ENCODE data around the gene APC2.
"Not testable (repeated sequence)": the region's sequence is repeated elsewhere in the genome, so short reads cannot be mapped to it uniquely, and the experiment has no call there.

Gene APC2

DNA sequence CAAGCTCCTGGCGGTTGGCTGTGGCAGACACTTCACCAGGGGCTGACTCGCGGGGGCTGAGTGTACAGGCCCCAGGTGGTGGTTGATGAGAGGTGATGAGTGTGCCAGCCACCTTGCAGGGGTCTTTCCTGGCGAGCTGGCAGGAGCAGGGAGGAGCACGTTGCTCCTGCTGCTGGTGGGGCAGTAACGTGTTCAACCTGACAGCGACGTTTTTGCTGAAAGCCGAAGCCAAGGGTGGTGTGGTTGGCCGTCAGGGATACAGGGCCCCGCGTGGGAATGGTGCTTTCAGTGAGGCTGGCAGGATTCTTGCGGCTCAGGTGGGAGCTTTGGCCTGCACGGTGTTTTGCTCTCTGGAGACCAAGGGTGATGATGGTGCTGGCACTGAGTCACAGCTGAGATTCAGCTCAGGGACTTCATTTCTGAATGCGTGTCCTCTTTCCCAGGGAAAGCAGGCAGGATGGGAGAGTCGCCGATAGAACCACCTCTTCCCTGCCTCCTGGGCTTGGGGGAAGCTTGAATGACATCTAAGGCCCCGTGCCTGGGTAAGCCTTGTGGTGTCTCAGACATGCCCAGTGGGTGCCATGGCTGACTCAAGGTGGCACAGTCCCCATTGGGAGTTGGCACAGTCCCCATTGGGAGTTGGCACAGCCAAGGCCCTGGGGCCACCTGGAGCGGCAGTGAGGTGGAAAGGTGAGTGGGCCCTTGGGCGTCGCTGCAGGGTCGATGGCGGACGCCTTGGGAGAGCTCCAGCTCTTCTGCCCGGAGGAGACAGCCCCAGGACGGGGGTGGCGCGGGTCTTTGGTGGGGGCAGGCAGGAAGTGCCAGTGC lies 33.7 kb upstream of the APC2 start:
- H3K27ac ChIP-seq: no peak overlapping the region
- H3K4me3 ChIP-seq (ENCODE audit: low read depth, low read length): no peak overlapping the region
- TF ChIP-seq, protein P1, sequence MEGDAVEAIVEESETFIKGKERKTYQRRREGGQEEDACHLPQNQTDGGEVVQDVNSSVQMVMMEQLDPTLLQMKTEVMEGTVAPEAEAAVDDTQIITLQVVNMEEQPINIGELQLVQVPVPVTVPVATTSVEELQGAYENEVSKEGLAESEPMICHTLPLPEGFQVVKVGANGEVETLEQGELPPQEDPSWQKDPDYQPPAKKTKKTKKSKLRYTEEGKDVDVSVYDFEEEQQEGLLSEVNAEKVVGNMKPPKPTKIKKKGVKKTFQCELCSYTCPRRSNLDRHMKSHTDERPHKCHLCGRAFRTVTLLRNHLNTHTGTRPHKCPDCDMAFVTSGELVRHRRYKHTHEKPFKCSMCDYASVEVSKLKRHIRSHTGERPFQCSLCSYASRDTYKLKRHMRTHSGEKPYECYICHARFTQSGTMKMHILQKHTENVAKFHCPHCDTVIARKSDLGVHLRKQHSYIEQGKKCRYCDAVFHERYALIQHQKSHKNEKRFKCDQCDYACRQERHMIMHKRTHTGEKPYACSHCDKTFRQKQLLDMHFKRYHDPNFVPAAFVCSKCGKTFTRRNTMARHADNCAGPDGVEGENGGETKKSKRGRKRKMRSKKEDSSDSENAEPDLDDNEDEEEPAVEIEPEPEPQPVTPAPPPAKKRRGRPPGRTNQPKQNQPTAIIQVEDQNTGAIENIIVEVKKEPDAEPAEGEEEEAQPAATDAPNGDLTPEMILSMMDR (IDR thresholded peaks at IDR 0.05; ENCODE audit: low read depth, low read length): no peak
- H3K36me3 ChIP-seq: peaks cover 74% of the 10 kb centered on the region
- no peaks in the 10 kb centered on the region for H3K9me3 ChIP-seq (ENCODE audit: severe bottlenecking)
- DNase-seq: no peak
- H3K27me3 ChIP-seq (ENCODE audit: insufficient read depth, low read depth, severe bottlenecking): no peaks in the 10 kb centered on the region

DNA sequence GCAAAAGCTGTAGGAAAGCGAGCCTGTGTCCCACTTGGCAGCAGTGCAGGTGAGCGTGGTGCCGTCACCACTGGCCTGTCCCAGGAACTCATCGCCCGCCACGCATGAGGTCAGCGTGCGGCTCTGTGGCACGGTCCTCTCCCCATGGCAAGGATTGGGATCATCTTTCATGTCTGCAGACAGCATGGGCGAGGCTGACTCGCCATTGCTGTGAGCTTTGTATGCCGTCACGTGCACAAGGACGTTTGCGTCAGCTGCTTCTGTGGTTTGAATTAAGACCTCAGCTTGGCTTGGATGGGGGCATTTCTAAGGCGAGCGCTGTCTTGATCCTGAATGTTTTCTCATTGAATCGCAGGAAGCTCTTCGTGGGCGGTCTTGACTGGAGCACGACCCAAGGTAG lies 32.8 kb upstream of the APC2 start:
- no peak for DNase-seq
- H3K27me3 ChIP-seq (ENCODE audit: insufficient read depth, low read depth, severe bottlenecking): no peaks in the 10 kb centered on the region
- H3K36me3 ChIP-seq: peaks cover 74% of the 10 kb centered on the region
- TF ChIP-seq, protein P1 (IDR thresholded peaks at IDR 0.05; ENCODE audit: low read depth, low read length): no peak
- H3K27ac ChIP-seq: no peak overlapping the region
- H3K9me3 ChIP-seq (ENCODE audit: severe bottlenecking): no peaks in the 10 kb centered on the region
- no peak overlapping the region for H3K4me3 ChIP-seq (ENCODE audit: low read depth, low read length)

DNA sequence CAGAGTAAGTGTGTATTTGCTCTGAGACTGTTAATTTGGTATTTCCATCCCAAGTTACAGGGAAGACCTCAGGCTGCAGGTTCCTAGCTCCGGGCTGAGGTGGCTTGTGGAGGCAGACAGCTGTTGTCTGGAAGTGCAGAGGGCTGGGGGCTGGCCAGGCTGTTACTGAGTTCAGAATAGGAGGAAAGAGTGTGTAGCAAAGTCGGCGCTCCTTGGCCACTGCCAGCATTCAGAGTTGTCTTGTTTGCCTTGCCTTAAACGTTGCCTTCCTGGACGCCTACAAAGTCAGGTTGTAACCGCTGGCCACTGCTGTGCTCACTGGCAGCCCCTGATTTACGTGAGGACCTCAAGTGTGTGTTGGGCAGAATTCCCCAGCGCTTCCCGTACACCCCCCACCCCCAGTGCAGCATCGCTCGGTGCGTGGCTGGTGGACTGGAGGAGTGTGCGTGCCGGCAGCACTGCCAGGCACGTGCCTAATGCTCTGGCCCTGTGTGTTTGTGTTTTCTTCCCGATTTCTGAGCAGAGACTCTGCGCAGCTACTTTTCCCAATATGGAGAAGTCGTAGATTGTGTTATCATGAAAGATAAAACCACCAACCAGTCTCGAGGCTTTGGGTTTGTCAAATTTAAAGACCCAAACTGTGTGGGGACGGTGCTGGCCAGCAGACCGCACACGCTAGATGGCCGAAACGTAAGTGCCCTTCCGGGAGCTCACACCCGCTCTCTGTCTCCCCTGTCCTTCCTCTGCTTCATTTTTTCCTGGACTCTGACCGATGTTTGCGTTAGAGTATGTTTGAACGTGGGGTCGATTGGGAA lies 32.0 kb upstream of the APC2 start:
- peaks cover 74% of the 10 kb centered on the region for H3K36me3 ChIP-seq

DNA sequence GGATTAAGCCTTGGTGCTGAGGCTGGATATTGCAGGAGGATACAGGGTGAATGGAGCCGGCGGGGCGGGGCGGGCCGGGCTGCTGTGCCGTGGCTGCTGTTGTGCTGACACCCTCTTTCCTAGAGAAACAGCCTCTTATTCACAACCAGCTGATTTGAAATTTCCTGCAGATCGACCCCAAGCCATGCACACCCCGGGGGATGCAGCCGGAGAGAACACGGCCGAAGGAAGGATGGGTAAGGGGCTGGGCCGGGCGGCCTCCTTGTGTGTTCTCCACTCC lies 31.5 kb upstream of the APC2 start:
- TF ChIP-seq, protein P1 (IDR thresholded peaks at IDR 0.05; ENCODE audit: low read depth, low read length): no peak
- H3K9me3 ChIP-seq (ENCODE audit: severe bottlenecking): no peaks in the 10 kb centered on the region

More for the DNA sequence above, 32.0 kb upstream of the APC2 start:
- DNase-seq: no peak
- Histone ChIP-seq H3K4me3 (ENCODE audit: low read depth, low read length) (no peak overlapping the region), H3K27ac (no peak overlapping the region), H3K9me3 (ENCODE audit: severe bottlenecking) (no peaks in the 10 kb centered on the region), H3K27me3 (ENCODE audit: insufficient read depth, low read depth, severe bottlenecking) (no peaks in the 10 kb centered on the region)
- TF ChIP-seq, protein P1 (IDR thresholded peaks at IDR 0.05; ENCODE audit: low read depth, low read length): no peak

DNA sequence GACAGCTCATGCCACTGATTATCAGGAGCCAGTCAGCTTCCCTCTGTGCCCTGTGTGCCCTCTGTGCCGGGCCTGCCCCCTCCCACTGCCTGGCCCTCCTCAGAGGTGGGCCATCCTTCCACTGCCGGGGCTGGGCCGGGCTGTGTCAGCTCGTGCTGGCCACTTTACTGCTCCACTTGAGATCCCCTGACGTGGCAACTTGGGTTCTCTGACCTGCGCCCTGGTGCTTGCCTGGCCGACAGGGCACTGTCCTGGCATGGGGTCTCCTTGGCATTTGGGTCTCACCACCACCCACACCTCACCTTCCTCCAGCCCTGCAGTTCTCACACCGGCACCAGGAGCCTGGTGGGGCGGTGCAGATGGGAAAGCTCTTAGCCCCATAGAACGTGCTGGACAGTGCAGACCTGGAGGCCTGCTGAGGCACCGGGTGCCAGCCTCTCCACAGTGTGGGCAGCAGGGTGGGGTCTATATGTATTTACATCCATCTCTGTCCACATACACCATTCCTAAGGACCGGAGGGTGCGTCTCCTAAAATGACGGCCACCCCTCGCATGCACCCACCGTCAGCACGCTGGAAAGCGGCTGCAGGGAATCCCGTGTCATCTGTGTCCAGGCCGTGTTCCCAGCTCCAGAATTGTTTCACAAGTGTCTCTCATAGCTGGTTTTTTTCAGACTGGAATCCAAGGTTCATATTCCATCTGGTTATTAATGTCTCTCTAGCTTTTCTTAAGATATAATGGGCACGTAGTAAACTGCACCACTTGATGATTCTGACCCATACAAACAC lies 30.8 kb upstream of the APC2 start:
- Histone ChIP-seq H3K27me3 (ENCODE audit: insufficient read depth, low read depth, severe bottlenecking) (no peaks in the 10 kb centered on the region), H3K36me3 (peaks cover 72% of the 10 kb centered on the region), H3K9me3 (ENCODE audit: severe bottlenecking) (no peaks in the 10 kb centered on the region), H3K27ac (no peak overlapping the region), H3K4me3 (ENCODE audit: low read depth, low read length) (no peak overlapping the region)
- TF ChIP-seq, protein P1 (IDR thresholded peaks at IDR 0.05; ENCODE audit: low read depth, low read length): no peak
- DNase-seq: no peak

More for the DNA sequence above, 31.5 kb upstream of the APC2 start:
- Histone ChIP-seq H3K36me3 (peaks cover 74% of the 10 kb centered on the region), H3K27me3 (ENCODE audit: insufficient read depth, low read depth, severe bottlenecking) (no peaks in the 10 kb centered on the region), H3K4me3 (ENCODE audit: low read depth, low read length) (no peak overlapping the region), H3K27ac (no peak overlapping the region)
- DNase-seq: no peak

DNA sequence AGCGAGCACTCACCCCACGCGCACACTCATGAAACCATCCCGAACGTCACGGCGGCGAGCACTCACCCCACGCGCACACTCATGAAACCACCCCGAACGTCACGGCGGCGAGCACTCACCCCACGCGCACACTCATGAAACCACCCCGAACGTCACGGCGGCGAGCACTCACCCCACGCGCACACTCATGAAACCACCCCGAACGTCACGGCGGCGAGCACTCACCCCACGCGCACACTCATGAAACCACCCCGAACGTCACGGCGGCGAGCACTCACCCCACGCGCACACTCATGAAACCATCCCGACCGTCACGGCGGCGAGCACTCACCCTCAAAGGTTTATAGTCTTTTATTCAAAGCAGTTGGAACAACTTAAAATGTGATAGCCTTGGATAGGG lies 29.8 kb upstream of the APC2 start:
- not testable (repeated sequence) for H3K27ac ChIP-seq; H3K9me3 ChIP-seq (ENCODE audit: severe bottlenecking); H3K4me3 ChIP-seq (ENCODE audit: low read depth, low read length); DNase-seq; H3K27me3 ChIP-seq (ENCODE audit: insufficient read depth, low read depth, severe bottlenecking)
- peaks cover 77% of the 10 kb centered on the region for H3K36me3 ChIP-seq

All from WERI-Rb-1 (cell line).